Stimulated activated CD8-positive, alpha-beta memory T cell treated with anti-CD3 and anti-CD28 coated beads, Interleukin-12 subunit alpha, Interleukin-12 subunit beta, amount 100 ng/mL, for 24 hours (primary cell): ENCODE results near the gene NGEF.

Experiments used
- DNase-seq: peaks from one replicate; pipeline ENCODE4 v3.0.0-alpha.2; 2020; ENCODE audit errors: extremely low read depth

The NGEF gene

DNA sequence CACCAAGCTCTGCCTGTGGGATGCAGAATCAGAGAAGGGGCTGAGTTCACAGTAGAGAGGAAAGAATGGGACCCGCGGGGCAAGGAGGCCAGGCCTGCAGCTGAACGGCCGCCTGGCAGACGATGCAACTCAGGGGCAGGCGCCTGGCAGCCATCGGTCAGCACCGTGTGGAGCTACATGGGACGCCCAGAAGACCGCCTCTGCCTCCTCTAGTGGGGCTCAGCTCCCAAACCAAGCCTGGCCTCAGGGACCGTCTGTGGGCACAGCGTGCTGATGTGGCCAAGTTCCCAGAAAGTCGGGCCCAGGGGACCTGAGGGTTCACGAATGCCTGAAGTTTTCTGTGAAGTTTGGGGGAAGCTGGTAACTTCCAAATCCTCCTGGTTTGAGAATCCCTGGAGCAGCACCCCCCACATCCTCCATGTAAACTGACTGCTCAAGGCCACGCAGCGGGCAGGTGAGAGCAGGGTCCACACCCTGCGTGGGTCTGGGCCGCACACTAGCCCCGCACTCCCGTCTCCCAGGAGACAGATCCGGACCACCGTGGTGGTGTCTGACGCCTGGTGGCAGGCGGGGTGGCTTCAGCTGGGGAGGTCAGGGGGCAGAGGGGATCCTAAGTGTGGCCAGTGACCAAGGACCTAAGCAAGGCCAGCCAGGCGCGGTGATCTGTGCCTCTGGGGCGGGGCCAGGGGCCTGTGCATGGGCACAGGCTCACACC is 128.3 kb downstream of the NGEF start:
- DNase-seq: no peak

DNA sequence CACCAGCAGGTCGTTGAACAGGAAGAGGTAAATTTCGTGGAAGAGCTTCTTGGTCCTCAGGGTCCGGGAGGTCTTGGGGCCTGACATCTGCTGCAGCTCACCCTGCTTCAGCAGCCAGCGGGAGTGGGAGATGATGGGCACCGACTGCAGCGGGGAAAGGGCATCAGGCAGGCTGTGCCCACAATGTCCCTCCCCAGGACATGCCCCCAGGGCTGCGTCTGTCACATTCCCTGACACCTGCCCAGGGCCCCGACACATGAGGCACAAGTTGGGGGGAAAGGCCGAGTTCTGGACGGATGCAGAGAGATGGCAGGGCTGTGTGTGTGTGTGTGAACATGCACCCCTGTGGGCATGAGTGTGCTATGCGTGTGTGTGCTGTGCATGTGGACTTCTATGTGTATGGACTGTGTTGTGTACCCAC is 129.0 kb downstream of the NGEF start:
- no peak for DNase-seq

DNA sequence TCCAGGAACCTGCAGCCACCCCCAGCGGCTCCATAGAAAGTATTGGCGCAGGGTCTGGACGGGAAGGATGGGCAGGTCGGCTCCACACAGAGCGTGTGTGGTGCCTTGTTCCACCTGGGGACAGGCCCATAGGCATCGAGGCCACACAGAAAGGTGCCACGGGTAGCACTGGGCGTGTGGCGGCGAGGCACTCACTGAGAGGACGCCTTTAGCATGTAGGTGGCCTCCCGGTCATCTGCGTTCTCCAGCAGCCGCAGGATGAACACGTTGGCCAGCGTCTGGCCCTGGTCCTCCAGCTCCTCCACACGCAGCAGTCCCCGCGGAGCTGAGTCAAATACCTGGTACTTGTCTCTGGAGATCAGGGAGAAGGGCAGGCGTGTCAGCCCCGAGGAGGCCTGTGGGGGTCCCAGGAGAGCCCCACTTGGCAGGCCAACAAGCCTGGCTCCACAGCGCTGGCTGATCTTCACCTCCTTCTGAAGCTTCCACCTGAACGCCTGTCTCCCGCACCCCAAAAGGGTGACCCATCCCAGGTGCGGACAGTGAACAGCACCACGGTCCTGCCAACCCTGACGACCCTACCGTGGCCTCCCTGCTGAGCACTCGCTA is 129.8 kb downstream of the NGEF start:
- no peak for DNase-seq

DNA sequence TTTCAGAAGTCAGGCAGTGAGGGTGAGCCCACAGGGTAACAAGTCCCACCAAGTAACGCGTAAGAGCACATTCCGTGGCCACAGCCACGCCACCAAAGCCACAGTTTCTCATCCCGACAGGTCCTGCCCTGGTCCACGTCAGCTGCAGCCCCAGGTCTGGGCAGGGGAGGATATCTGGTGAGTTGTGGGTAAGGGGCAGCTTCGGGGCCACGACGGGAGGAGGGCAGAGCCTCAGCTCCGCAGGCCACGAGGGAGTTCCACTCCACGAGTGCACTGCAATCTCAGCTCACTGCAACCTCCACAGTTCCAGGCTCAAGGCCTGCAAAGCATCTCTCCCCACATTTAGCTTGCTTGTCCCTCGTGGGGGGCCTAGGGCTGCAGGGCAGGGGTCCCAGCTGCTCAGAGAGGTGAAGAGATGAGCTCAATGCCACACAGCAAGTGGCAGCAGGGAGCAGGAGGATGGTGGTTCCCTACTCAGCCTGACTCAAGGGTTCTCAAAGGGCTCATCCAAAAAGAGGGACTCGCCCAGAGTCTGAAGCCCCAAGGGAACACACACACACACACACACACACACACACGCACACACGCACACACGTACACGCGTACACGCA is 130.4 kb downstream of the NGEF start:
- no peak for DNase-seq

- DNase-seq: no peak
These were observed 131.0 kb downstream of the NGEF start for GRCh38 chr2:232882085-232882484.

GRCh38 chr2:232880764-232881351 is 132.2 kb downstream of the NGEF start:
- DNase-seq: no peak

DNA sequence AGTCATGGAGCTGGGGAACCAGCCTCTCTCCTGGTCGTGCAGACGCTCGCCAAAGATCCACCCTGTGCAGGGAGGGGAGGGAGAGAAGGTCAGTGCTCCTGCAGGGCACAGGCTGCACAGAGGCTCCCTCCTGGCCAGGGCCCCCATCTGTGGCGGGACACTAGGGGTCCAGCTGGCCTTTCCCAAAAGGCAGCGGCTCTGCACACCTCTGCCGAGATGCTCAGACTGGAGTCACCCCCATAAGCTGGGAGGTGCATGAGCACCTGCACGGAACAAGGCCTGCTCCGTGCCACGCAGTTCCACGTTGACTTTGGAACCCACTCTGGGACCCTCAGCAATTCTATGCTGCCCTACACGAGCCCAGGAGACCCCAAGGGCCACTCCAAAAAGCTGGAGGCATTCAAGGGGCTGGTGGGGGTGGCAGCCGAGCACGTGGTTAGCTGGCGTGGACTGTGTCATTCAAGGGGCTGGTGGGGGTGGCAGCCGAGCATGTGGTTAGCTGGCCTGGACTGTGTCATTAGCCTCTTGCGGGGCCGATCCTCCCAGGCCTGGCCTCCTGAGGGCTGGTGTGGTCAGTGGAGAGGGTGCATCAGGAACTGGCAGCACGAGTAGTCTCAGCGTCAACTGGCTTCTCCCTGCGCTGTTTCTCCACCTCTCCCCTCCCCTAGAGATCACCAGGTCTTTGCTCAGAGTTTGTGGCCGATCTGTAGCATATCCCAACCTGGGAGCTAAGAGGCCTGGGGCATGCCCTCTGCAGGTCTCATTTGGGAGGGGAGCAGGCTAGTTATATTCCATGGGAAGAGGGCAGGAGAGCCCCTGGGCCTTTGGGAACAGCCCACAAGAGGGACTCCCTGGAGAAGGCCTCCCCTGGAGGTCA is 133.2 kb downstream of the NGEF start:
- DNase-seq: no peak

DNA sequence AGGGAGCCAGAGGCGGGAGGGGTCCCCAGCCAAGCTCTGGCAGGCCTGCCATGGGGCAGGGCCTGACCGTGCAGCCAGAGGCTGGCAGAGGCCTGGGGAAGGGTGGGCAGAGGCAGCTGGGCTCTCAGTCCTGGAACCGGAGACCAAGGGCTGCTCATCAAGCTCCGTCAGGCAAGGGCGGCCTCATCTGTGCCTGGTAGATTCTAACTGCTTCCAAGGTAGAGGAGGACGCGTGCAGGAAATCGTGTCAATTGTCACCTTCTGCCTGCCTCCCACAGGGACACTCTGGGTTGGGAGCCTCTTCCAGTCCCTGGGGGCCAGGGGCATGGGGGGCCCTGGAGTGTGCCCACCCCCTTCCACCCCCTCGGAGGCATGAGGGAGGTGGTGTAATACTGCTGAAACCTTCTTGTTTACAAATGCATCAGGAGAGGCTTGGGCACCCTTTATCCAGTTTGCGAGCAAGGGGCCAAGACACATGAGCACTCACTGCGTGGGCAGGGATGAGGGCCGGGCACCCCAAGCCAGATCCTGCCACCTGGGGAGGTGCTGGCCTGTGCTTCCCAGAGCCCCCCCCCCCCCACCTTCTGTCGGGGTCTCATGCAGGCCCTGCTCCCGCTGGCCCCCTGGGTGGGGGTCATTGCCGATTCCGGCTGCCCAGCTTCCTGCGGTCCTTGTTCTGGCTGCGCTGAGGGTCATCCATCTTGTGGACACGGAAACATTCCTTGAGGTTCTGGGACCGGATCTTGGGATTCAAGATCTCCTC is 134.0 kb downstream of the NGEF start:
- no peak for DNase-seq

- no peak for DNase-seq
These were observed 135.0 kb downstream of the NGEF start for GRCh38 chr2:232877940-232878511.

DNA sequence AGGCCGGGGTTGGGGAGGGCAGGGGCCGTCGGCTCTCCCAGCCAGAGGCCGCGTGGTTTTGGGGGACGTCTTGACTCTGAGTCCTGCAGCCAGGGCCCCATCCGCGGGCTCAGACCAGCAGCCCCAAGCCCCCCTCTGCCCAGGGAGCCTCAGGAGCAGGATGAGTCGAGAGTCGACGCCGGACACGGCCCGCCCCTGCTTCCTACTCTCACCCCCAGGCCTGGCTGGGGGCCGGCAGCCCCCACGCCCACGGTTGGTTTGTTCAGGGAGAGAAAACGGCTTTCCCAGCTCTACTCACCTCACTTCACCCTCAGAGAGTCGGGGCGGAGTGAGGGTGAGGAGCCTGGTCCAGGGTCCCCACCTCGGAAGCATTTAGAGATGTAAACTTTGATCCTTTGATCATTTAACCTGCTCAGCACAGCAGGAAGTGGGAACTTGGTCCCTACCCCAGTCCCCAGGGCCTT is 136.0 kb downstream of the NGEF start:
- DNase-seq: no peak

GRCh38 chr2:232876161-232876977 is 136.7 kb downstream of the NGEF start:
- no peak for DNase-seq

DNA sequence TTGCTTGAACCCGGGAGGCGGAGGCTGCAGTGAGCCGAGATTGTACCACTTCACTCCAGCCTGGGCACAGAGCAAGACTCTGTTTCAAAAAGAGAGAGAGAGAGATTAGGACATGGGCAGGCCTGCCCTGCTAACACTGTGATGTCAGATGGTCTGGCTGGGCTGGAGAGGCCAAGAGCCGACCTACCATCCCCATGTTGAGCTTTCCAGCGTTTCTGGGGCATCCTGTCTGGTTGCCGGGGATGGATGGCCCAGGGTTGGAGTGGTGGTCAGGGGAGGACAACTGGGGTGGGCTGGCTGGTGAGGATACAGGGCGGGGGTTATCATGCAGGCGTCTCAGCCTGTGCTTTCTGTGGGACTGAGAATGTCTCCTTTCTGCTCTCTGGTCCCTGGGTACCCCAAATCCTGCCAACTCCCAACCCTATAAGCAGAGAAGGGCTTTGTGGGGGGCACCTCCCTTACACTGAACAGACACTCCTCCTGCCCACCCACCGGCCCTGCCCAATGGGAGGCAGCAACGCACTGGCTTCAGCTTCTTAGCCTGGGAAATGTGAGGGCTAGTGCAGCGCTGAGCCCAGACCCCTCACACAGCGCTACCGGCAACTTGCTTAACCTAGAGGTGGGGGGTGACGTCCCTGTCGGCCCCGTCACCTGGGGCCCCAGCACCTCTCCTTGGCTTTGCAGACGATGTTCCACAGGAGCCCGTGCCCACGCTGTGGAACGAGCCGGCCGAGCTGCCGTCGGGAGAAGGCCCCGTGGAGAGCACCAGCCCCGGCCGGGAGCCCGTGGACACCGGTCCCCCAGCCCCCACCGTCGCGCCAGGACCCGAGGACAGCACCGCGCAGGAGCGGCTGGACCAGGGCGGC is 137.6 kb downstream of the NGEF start:
- no peak for DNase-seq

- no peak for DNase-seq
These were observed 138.3 kb downstream of the NGEF start for GRCh38 chr2:232874677-232875223.

GRCh38 chr2:232873909-232874641 is 139.0 kb downstream of the NGEF start:
- no peak for DNase-seq

GRCh38 chr2:232873292-232873908 is 139.7 kb downstream of the NGEF start:
- DNase-seq: no peak

DNA sequence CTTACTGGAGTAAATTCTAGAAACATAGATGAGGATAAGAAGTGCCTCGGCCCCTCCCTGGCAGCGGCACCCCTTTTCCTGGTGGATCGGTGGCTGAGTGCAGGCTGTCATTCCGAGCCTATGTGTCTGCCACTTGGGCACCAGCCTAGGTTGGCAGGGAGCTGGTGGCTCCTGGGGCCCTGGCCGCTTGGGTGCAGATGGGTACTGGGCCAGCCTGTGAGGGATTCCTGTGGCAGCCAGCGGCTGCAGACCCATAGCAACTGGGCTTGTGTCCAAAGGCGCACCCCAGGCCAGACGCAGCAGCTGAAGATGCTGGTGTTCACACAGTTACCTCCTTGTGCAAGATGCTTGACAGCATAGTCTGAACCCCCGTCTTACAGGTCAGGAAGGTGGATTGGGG is 140.2 kb downstream of the NGEF start:
- no peak for DNase-seq
